ENCODE results near the gene DUSP8. TPM values are rescaled to one million over a fixed set of nuclear protein-coding genes. Genes with fewer than 3 reads are reported as not detected.

DUSP8 gene
- total RNA-seq, 2 experiments from 2014 or later = 83.9 to 91.2 TPM

GRCh38 chr11:1558775-1559110 lies 13.3 kb downstream of the DUSP8 start:
- no peaks in the 10 kb centered on the region for H3K9me3 Mint-ChIP-seq
- H3K36me3 ChIP-seq (ENCODE audit: insufficient read depth, low read length) = peaks cover 7% of the 10 kb centered on the region
- ChIA-PET POLR2A (no interaction called here), CTCF (no interaction called here)
- no peak overlapping the region for H3K27ac ChIP-seq (ENCODE audit: low read depth in 1 of 2, low read length in 2 of 2)
- H3K27me3 Mint-ChIP-seq = peaks cover 20% of the 10 kb centered on the region
- no peaks in the 10 kb centered on the region for H3K4me1 Mint-ChIP-seq (ENCODE audit: low read depth)
- no peaks in the 10 kb centered on the region for H3K4me1 ChIP-seq (ENCODE audit: insufficient read depth, low read length)
- no peak overlapping the region for H3K4me3 Mint-ChIP-seq
- H3K4me3 ChIP-seq (ENCODE audit: low read length) = no peak overlapping the region
- H3K9me3 ChIP-seq (ENCODE audit: control insufficient read depth in 1 of 2, insufficient read depth in 1 of 2, low read length in 2 of 2) = peaks cover 0 to 5% of the 10 kb centered on the region in 2 experiments
- TF ChIP-seq CTCF (IDR thresholded peaks at IDR 0.05) = no peak
- H3K36me3 Mint-ChIP-seq (ENCODE audit: low read depth) = peaks cover 15% of the 10 kb centered on the region
- peaks cover 0 to 6% of the 10 kb centered on the region in 2 experiments for H3K27me3 ChIP-seq (ENCODE audit: control insufficient read depth in 1 of 2, insufficient read depth in 2 of 2, low read length in 2 of 2)
- ATAC-seq (ENCODE audit: poor library complexity) (no peak), DNase-seq (no peak)
- intact Hi-C loops (cut with DNase I, micrococcal nuclease) = no loop called here
- H3K27ac Mint-ChIP-seq = peak overlapping the region; percentile 30

GRCh38 chr11:1557904-1558774 lies 13.9 kb downstream of the DUSP8 start:
- Mint-ChIP-seq H3K9me3 (no peaks in the 10 kb centered on the region), H3K27ac (peak overlapping the region; percentile 30), H3K36me3 (ENCODE audit: low read depth) (peaks cover 15% of the 10 kb centered on the region), H3K4me1 (ENCODE audit: low read depth) (no peaks in the 10 kb centered on the region), H3K27me3 (peaks cover 22% of the 10 kb centered on the region), H3K4me3 (no peak overlapping the region)
- intact Hi-C loops (cut with DNase I, micrococcal nuclease) = no loop called here
- POLR2A ChIA-PET = no interaction called here
- CTCF ChIA-PET = interaction anchor here (1.3 kb wide), 1 partner anchor 16 kb away, joined by 5 read pairs; no protein-coding TSS in a partner anchor
- Histone ChIP-seq H3K27ac (ENCODE audit: low read depth in 1 of 2, low read length in 2 of 2) (no peak overlapping the region), H3K4me3 (ENCODE audit: low read length) (no peak overlapping the region), H3K27me3 (ENCODE audit: control insufficient read depth in 1 of 2, insufficient read depth in 2 of 2, low read length in 2 of 2) (peaks cover 0 to 6% of the 10 kb centered on the region in 2 experiments), H3K9me3 (ENCODE audit: control insufficient read depth in 1 of 2, insufficient read depth in 1 of 2, low read length in 2 of 2) (peaks cover 0 to 5% of the 10 kb centered on the region in 2 experiments), H3K36me3 (ENCODE audit: insufficient read depth, low read length) (peaks cover 7% of the 10 kb centered on the region), H3K4me1 (ENCODE audit: insufficient read depth, low read length) (no peaks in the 10 kb centered on the region)
- no peak for TF ChIP-seq CTCF (IDR thresholded peaks at IDR 0.05)
- DNase-seq (peak in 1 of 14 experiments; percentile 23), ATAC-seq (ENCODE audit: poor library complexity) (no peak)

- Mint-ChIP-seq H3K27ac (no peak overlapping the region), H3K9me3 (no peaks in the 10 kb centered on the region), H3K27me3 (peaks cover 30% of the 10 kb centered on the region), H3K36me3 (ENCODE audit: low read depth) (peaks cover 11% of the 10 kb centered on the region), H3K4me3 (no peak overlapping the region), H3K4me1 (ENCODE audit: low read depth) (no peaks in the 10 kb centered on the region)
- DNase-seq = no peak
- Histone ChIP-seq H3K4me1 (ENCODE audit: insufficient read depth, low read length) (no peaks in the 10 kb centered on the region), H3K27me3 (ENCODE audit: control insufficient read depth in 1 of 2, insufficient read depth in 2 of 2, low read length in 2 of 2) (peaks cover 0 to 6% of the 10 kb centered on the region in 2 experiments), H3K4me3 (ENCODE audit: low read length) (no peak overlapping the region), H3K36me3 (ENCODE audit: insufficient read depth, low read length) (peaks cover 7% of the 10 kb centered on the region), H3K27ac (ENCODE audit: low read depth in 1 of 2, low read length in 2 of 2) (no peak overlapping the region), H3K9me3 (ENCODE audit: control insufficient read depth in 1 of 2, insufficient read depth in 1 of 2, low read length in 2 of 2) (peaks cover 0 to 5% of the 10 kb centered on the region in 2 experiments)
- ChIA-PET CTCF (interaction anchor here (1.3 kb wide), 1 partner anchor 17 kb away, joined by 5 read pairs; no protein-coding TSS in a partner anchor), POLR2A (no interaction called here)
- intact Hi-C loops (cut with DNase I, micrococcal nuclease) = no loop called here
- TF ChIP-seq CTCF (IDR thresholded peaks at IDR 0.05) = no peak
- no peak for ATAC-seq (ENCODE audit: poor library complexity)
These were observed 14.8 kb downstream of the DUSP8 start for GRCh38 chr11:1557051-1557884.
